Measurements from ENCODE around the gene GABRB2.

GRCh38 chr5:161311146-161311708 lies 235.3 kb downstream of the GABRB2 start:
- TF ChIP-seq CTCF (IDR thresholded peaks at IDR 0.05) = no peak
- no peak for TF ChIP-seq POLR2A (IDR thresholded peaks at IDR 0.05)

All from Peyer's patch (tissue), 4 donors.